GM18499 (cell line): Measurements from ENCODE around the gene ARL4A.
"Not testable (repeated sequence)": the region's sequence is repeated elsewhere in the genome, so short reads cannot be mapped to it uniquely, and the experiment has no call there.

Experiments
- ATAC-seq: cut with Tn5 transposase; IDR thresholded peaks from one replicate; pipeline ENCODE4 v1.9.1; 2021; ENCODE audit warnings: moderate number of reproducible peaks; ENCODE audit not compliant: insufficient read depth, unreplicated experiment

ARL4A gene

GRCh38 chr7:12686891-12687717 is at the start of gene ARL4A:
Gene ARL4A (plus strand): TSS chr7:12687633. CDS start chr7:12688255, 622 bp downstream.
- ATAC-seq = peak; percentile 74

GRCh38 chr7:12637819-12638592 is 49.4 kb upstream of the ARL4A start:
- peak; percentile 42 for ATAC-seq

GRCh38 chr7:12638851-12639456 is 48.5 kb upstream of the ARL4A start:
- ATAC-seq = peak; percentile 44

- ATAC-seq = no peak
Observed at GRCh38 chr7:12640299-12641096, 46.9 kb upstream of the ARL4A start.

GRCh38 chr7:12641196-12641595 is 46.2 kb upstream of the ARL4A start:
- ATAC-seq = no peak

- ATAC-seq = no peak
Observed at GRCh38 chr7:12642508-12642907, 44.9 kb upstream of the ARL4A start.

- ATAC-seq = no peak
Observed at GRCh38 chr7:12643001-12643643, 44.3 kb upstream of the ARL4A start.

GRCh38 chr7:12643644-12644043 is 43.8 kb upstream of the ARL4A start:
- no peak for ATAC-seq

GRCh38 chr7:12645212-12645611 is 42.2 kb upstream of the ARL4A start:
- ATAC-seq = not testable (repeated sequence)

GRCh38 chr7:12646139-12646538 is 41.3 kb upstream of the ARL4A start:
- no peak for ATAC-seq

GRCh38 chr7:12647364-12648219 is 39.8 kb upstream of the ARL4A start:
- no peak for ATAC-seq

- no peak for ATAC-seq
Observed at GRCh38 chr7:12648704-12649261, 38.6 kb upstream of the ARL4A start.

- no peak for ATAC-seq
Observed at GRCh38 chr7:12649348-12649747, 38.1 kb upstream of the ARL4A start.

GRCh38 chr7:12650080-12650479 is 37.4 kb upstream of the ARL4A start:
- no peak for ATAC-seq

GRCh38 chr7:12653110-12653509 is 34.3 kb upstream of the ARL4A start:
- no peak for ATAC-seq

GRCh38 chr7:12653518-12653917 is 33.9 kb upstream of the ARL4A start:
- ATAC-seq = no peak

GRCh38 chr7:12655161-12655560 is 32.3 kb upstream of the ARL4A start:
- ATAC-seq = no peak

GRCh38 chr7:12660423-12660822 is 27.0 kb upstream of the ARL4A start:
- ATAC-seq = not testable (repeated sequence)

- not testable (repeated sequence) for ATAC-seq
Observed at GRCh38 chr7:12660986-12661385, 26.4 kb upstream of the ARL4A start.
